ENCODE data around the gene CCSER1.

Gene CCSER1

DNA sequence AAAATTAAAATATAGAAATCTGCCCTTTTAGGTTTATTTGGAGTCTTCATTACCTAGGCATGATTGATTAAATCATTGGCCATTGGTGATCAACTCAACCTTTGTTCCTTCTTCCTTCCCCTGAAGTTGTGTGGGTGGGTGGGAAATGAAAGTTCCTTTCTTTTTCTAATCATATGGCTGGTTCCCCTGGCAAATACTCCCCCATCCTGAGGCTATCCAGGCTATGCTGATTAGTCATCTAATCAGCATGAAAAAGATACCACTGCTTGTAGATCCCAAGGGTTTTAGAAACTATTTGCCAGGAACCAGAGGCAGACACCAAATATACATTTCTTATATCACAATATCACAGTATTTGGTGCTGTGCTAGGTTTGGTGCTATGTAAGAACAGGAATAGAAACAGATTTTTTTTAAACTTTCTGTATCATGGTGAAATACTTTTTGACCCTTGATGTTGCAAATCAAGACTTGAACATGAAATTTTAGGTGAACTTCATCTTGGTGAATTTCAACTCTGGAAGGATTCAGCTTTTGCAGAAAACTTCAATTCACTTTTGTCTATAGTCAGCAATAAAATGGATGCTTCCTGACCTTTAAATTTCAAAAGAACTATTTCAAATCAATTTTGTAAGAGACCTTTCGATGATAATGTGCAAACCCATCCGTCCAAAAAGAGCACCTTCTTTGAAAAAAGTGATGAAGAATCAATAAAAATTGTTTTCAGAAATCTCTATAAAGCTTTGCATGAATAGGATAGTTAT, 71.1 kb downstream of the CCSER1 start:
- no peak for DNase-seq (ENCODE audit: low read depth in 2 of 2)

DNA sequence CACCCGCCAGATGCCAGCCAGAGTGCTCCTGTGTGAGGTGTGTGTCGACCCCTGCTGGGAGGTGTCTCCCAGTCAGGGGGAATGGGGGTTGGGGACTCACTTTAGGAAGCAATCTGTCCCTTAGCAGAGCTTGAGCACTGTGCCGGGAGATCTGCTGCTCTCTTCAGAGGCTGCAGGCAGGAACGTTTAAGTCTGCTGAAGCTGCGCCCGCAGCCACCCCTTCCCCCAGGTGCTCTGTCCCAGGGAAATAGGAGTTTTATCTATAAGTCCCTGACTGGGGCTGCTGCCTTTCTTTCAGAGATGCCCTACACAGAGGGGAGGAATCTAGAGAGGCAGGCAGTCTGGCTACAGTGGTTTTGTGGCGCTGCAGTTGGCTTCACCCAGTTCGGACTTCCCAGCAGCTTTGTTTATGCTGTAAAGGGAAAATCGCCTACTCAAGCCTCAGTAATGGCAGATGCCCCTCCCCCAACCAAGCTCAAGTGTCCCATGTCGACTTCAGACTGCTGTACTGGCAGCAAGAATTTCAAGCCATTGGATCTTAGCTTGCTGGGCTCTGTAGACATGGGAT, 80.8 kb downstream of the CCSER1 start:
- DNase-seq (ENCODE audit: low read depth in 2 of 2) = no peak

DNA sequence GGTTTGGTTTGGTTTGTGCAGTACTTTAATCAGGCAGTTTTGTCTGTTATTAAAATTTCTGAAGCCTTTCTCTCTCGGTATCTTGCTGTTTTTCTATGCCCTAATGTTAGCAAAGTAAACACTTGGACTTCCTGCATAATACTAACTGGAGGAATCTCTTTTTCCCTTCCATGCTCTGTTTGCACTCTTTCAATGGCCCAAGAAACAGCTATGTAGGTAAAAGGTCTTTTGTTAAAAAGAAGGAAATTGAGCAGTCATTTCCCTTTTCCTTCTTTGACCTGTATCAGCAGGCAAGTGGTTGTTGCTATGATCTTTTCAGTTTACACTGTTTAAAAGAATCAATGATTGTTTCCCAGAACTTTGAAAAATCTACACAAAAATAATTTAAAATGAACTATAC, 82.7 kb downstream of the CCSER1 start:
- DNase-seq (ENCODE audit: low read depth in 2 of 2) = no peak

DNA sequence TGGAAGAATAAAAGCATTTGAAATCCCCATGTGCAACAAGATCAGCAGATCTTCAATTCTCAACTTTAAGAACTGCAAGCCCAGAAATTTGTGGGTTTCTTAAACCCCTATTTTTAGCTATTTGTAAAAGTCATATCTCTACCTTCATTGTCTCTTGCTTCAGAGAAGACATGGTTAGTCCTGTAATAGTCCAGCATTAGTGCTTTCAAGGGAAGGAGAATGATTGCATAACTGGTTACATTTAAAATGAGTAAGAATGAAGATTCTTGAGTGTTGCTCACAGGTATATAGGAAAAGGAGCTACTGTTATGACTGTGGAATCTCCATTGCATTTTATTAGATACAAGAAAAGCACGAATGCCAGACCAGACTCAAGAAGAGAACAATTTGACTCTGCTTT, 84.0 kb downstream of the CCSER1 start:
- no peak for DNase-seq (ENCODE audit: low read depth in 2 of 2)

DNA sequence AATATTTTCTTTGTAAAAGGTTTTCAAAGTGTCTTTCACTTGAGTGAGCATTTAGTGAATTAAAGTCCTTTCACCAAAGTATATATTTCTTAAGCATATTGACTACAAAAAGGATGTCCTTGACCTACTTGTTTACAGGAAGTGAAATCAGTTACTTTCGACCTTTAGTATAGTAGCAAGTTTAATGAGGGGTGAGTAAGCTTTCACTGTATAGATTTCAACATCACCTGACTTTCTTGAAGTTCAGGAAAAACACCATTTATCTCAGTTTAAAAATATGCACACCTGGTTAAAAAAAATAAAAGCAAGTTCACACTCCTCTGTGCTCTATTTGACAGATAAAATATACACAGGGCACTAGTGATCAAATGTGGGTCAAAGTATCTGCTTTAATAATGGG, 88.1 kb downstream of the CCSER1 start:
- no peak for DNase-seq (ENCODE audit: low read depth in 2 of 2)

DNA sequence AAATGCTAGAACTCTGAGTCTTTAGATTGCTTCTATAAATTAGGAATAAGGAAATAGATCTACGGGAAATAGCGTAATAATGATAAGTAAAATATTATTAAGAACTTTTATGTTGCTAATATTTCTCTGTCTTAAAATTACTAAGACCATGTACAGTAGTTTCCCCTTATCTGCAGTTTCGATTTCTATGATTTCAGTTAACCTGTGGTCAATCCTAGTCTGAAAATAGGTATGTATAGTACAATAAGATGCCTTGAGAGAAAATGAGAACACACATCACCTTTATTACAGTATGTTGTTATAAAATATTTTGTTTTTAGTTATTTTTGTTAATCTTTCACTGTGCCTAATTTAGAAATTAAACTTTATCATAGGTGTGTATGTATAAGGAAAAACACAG, 92.6 kb downstream of the CCSER1 start:
- no peak for DNase-seq (ENCODE audit: low read depth in 2 of 2)

DNA sequence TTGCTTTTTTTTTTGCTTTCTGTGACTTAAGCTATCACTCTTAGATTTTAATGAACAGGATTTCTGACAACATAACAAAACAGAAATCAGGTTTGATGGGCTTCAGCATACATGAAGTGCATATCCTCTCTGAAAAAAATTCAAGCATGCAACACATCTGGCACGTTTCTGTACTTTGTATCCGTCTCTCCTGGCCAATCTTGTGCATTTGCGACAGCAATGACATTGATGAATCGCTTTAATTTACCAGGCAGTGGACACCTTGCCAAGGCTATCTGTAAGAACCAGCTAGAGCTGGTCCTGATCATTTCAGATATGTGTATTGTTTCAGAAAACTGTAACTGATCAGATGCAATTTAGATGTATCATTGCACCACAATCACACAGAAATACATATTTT, 93.3 kb downstream of the CCSER1 start:
- DNase-seq (ENCODE audit: low read depth in 2 of 2) = no peak

DNA sequence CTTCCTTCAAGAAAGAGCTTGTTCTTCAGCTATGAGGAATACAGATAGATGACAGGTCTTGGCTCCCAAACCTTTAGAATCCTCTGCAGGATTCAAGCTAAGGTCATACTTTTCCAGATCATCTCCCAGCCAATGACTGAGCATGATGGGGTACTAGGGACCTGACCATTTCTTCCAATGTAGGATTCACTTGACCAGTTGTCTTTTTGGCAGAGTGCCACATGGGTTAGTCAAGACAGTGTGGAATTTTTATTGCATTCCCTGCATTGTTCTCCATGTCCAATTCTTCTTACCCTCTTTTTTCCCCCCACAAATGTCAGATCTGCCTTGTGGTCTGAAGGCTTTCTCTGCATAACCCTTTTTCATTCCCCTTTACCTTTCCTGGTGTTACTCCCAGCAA, 99.5 kb downstream of the CCSER1 start:
- DNase-seq (ENCODE audit: low read depth in 2 of 2) = no peak

DNA sequence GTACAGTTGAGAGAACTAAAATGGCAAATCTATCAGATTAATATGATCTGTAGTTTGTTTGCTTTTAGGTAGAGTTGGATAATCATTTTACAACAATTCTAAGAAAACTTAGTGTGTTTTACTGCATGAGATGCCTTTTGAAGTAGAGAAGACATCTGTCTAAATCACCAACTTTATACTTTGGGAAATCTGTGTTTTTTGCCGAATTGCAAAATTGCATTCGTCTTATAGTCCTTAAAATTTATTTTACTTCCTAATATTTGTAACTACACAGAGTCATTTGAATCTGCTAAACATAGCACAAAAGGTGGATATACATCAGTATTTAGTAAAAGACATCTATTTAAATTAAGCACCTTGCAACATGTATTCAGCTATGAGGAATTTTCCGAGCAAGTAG, 100.0 kb downstream of the CCSER1 start:
- DNase-seq (ENCODE audit: low read depth in 2 of 2) = no peak

DNA sequence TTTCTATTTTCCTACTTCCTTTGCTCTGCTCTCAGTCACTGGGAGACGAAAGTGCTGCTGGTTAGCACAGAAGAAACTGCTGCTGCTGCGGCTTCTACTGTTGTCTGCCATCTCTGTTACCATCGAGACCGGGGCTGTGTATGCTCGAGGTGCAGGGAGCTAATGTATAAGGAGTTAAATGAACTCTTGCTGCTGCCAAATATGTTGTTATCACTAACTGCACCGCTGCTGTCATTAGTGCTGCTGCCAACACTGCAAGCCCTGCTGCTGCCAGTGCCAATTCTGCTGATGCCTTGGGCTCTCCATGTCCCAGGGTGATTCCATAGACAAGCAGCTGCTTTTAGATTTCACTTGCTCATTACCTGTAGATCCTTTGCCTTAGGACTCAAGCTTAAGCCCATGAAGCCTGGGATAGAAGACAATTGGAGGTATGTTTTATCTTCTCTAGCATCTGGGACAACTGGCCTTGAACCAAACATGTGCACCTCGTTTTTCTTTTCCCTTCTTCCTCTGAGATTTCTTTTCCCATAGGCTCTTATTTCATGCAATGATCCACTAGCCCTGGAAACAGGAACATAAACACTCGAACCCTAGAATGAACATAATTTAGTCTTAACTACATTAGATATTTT, 107.8 kb downstream of the CCSER1 start:
- DNase-seq (ENCODE audit: low read depth in 2 of 2) = no peak

DNA sequence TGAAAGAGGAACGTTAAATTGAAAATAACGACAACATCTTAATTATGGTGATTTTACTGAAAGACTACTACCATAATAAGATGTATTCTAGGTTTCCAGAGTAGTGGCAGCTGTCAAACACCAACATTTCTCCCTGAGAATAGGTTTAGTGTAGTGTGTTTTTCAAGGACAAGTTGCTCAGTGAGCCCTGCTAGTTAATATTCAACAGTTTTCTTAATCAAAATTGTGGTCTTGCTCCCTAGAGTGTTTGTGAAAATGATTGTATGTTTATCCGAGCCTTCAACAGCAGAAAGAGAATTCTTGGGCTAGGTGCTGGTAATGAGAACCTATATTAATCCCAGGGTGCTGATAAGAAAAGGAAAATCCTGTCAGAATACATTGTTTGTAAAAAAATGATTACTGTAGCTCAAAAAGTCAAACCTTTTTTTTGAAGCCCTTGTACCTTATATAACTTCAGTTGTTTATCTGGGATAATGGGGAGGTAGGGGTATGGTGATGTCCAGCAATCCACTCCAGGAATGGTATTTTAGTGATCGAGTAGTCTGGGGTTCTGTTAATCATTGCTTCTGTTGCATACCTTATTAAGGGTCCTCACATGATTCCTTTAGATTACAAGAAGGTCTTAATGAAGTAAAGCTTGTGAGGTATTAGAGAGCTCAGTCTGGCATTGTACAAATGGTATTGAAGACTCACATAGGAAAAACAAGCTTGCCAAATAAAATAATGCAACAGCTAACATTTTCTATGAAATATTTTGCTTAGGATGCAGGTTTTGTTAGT, 110.7 kb downstream of the CCSER1 start:
- no peak for DNase-seq (ENCODE audit: low read depth in 2 of 2)

DNA sequence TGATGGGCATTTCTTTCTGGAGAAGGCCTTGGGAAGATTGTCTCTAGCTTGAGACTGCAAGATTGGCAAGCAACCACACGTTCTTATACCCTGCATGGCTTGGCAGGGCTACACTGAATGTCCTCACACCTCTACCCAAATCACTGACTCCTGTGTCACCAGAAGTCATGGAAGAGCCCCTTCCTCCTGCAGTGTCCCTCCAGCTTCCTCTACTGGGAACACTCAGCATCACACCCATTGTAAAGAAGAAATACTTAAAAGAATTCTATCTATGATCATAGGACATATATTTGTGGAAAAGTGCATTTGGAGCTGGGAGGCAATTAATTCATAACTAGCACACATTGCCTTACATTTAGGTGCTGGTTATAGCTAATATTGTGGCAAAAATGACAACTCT, 113.1 kb downstream of the CCSER1 start:
- DNase-seq (ENCODE audit: low read depth in 2 of 2) = no peak

DNA sequence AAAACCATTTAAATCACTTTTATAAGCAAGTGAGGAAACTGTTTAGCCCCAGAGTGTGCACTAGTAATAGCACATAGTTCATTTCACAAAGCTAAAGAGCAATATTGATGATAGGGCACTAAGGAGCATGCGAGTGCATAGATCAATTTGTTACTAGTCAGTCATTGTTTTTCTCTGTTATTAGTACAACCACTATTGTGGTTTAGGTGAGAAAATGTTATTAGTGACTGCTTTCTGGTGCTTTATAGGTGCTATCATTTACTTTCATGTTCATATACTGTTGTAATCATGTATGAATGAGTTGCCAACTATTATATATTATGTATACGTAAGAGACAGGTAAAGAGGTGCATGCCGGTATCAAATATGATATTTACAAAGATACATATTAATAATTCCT, 113.8 kb downstream of the CCSER1 start:
- no peak for DNase-seq (ENCODE audit: low read depth in 2 of 2)

DNA sequence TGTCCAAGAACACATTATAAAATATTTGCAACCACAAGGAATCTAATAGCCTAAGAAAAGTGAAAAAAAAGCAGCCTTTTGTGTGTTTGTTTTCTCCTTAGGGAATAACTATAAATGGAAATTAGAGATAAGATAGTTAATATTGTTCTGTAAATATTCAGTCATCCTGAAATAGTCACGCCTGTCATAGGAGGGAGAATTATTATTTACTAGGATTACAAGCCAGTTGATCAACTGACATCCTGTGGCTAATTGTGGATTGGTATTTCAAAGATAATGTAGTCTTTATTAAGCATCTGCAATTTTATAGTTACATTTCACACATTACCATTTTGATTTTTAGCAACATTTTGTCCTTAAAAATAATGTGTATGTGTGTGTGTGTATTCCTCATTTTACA, 118.6 kb downstream of the CCSER1 start:
- no peak for DNase-seq (ENCODE audit: low read depth in 2 of 2)

DNA sequence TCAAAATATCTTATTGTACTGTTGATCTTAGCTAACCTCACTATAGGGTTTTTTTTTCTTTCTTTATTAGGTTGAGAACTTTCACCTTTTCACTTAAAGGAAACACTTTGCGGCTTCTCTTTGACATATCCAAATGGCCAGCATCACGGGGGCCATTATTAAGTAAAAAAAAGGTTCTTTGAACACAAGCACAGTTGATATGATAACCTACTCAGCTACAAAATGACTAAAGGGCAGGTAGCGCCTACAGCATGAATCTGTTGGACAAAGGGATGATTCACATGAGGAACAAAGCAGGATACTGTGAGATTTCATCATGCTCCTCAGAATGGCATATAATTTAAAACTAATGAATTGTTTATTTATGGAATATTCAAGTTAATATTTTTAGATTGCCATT, 119.6 kb downstream of the CCSER1 start:
- no peak for DNase-seq (ENCODE audit: low read depth in 2 of 2)

DNA sequence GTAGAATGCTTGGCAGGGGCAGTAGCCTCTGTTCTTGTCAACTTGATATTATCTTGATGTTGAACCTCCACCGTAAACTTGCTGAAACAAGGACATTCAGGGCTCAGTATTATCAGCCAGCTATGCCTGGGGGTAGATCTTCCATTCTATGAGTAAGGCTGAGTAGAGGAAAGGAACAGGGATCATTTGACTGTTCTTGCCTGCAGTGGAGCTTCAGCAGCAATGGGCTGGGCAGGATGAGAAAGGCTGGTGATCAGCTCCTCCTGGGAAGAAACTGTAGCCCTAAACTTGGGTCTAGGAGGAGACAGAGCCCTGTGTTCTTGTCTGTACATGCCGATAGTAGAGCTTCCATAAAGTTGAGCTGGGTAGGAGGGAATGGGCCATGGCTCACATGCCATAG, 127.2 kb downstream of the CCSER1 start:
- DNase-seq (ENCODE audit: low read depth in 2 of 2) = no peak

DNA sequence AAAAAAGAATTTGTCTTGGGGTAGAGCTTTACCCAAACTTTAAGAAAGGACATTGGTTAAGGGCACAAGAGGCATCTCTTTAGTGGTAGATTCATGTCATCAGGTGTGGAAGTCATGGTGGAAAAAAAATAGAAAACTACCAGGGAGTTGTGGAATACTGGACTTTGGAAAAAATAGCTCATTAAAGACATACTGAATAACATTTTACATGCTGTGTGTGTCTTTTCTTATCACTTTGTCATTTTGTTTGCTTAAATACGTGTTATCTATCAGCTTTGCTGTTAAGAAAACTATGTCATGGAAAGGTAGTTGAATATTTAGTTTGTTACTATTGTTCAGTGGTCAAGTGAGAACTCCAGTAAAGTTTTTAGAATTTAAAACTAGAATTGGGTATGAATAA, 147.0 kb downstream of the CCSER1 start:
- no peak for DNase-seq (ENCODE audit: low read depth in 2 of 2)

DNA sequence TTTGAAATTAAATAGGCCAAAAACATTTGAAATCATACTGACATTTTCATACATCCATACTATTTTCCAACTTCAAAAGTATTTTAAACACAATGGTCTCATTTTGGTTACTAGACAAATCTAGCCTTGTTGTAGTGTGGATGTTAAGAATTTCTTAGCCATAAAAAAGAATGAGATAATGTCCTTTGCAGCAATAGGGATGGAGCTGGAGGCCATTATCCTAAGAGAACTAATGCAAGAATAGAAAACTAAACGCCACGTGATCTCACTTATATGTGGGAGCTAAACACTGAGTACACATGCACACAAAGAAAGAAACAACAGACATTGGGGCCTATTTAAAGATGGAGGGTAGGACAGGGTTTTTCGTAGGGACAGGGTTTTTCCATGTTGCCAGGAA, 153.8 kb downstream of the CCSER1 start:
- DNase-seq (ENCODE audit: low read depth in 2 of 2) = no peak

DNA sequence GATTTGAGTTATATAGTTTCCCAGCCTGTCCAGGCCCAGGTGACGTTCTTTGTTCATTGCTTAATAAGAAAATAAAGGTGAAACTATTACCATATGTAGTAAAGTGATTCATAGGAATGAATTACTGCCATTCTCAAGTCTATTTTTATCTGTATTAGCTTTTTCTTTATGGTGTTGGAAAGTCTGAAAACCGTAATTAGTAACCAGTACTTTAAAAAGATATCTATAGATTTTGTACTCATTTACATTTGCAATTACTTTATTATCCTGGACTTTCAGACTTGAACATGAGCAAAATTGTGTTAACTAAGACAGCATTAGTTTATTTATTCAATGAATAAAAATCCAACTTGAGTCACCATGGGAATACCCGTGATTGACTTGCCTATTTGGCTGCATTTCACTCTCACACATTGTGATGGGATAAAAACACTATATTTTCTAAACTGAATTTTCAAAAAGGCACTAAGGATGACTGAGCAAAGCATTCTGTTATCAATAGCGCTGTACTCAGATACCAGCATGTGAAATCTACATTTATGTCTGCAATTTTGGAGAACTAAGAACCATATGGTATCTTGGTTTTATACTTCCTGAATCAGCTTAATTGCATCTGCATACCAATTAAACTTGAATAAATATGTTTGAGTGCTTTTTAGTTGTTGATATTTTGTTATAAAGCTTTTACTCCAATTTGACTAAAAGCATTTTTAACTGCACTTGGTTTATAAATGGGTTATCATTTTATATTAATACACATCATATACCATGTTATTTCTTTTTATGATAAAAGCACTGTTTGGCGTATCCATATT, 154.6 kb downstream of the CCSER1 start:
- no peak for DNase-seq (ENCODE audit: low read depth in 2 of 2)

DNA sequence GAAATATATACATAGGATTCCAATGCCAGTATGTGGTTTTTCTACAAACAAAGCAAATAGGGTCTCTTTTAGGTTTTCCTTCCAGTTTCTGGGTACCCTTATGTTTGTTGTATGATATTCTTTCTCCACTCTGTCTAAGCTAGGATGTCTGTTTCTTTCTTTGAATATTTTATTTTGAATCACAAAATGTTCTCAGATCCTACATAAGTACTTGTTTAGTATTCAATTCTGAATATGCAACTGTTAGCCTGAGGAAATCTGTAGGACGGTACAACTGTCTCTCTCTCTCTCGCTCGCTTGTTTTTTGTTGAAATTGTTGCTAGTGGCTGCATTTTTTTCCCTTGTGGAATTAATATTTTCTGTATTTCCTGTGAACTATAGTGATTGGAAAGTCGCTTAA, 163.2 kb downstream of the CCSER1 start:
- DNase-seq (ENCODE audit: low read depth in 2 of 2) = no peak

DNA sequence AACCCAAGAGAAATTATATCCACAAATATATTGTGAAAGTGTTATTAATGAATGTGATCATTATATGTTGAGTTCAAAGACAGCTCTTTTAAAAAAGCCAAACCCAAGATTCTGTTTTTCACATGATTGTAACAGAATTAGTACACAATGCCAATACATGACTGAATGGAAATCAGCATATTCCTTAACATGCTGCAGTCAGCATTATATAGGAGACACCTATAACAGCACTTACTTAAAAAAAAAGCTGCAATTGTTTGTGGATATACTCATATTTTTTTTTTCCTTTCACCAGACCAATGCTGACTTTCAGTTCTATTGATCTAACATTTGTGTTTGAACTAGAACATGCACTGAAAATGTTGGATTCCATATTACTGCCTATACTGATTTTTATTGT, 165.2 kb downstream of the CCSER1 start:
- DNase-seq (ENCODE audit: low read depth in 2 of 2) = no peak

DNA sequence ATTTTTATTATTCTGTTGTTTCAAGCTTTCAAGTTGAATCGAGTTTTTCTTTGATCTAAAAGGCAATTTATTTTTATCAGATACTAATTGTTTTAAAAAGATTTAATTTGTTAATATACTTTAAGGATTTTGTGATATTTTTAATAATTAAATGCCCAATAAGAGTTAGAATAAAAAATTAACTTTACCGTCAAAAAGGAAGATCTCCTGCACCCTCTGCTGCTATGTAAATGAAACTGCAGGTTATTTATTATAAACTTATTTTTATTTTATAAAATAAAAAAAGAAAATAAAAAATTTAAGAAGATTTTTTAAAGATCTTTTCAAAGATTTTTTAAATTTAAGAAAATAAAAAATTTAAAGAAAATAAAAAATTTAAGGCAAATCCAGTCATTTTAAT, 166.1 kb downstream of the CCSER1 start:
- DNase-seq (ENCODE audit: low read depth in 2 of 2) = no peak
